Transverse colon (tissue), 4 donors: Measurements from ENCODE around the gene KCNJ14. TPM values are rescaled to one million over a fixed set of nuclear protein-coding genes. Genes with fewer than 3 reads are reported as not detected.

Experiments used
- DNase-seq: peaks from one replicate; pipeline ENCODE4 v3.0.0-alpha.2; 2019
- H3K27ac ChIP-seq, 4 donors: fragments of 200-600 bp; sonication (generic); 2 replicates each; pipeline ENCODE4 v1.5.1; 2016 to 2018; ENCODE audit warnings: inconsistent platforms in 4 of 4
- H3K27me3 ChIP-seq: fragments of 200-600 bp; sonication (generic); 2 replicates; pipeline ENCODE4 v1.5.1; 2017; ENCODE audit warnings: inconsistent platforms
- H3K36me3 ChIP-seq, 4 donors: fragments of 200-600 bp; sonication (generic); 2 replicates each; pipeline ENCODE4 v1.5.1; 2017 to 2019; ENCODE audit warnings: inconsistent platforms in 4 of 4
- H3K4me1 ChIP-seq, 4 donors: fragments of 200-600 bp; sonication (generic); 2 replicates each; pipeline ENCODE4 v1.5.1; 2017 to 2020; ENCODE audit warnings: inconsistent platforms in 4 of 4
- H3K4me3 ChIP-seq, 4 donors: fragments of 200-600 bp; sonication (generic); 1 replicate in 1 of 4; 2 replicates in 3 of 4; pipeline versions ENCODE4 v1.5.1 to v1.6.1; 2017 to 2019; ENCODE audit warnings: inconsistent platforms in 4 of 4
- H3K9me3 ChIP-seq, 2 donors: fragments of 200-600 bp; sonication (generic); 2 replicates each; pipeline ENCODE4 v1.5.1; 2017 to 2019; ENCODE audit warnings: inconsistent platforms in 2 of 2
- EP300 ChIP-seq: sonication (generic); formaldehyde crosslinking; IDR thresholded peaks from one replicate; pipeline ENCODE4 v1.6.1; 2017; ENCODE audit warnings: antibody characterized with exemption, low read depth
- POLR2A ChIP-seq: fragments of 450-650 bp; IDR thresholded peaks from one replicate; pipeline ENCODE4 v1.6.1; 2016; ENCODE audit warnings: antibody characterized with exemption, mild to moderate bottlenecking, moderate library complexity
- POLR2AphosphoS5 ChIP-seq, 3 donors: sonication (generic); formaldehyde crosslinking; IDR thresholded peaks; one replicate each; pipeline ENCODE4 v1.6.1; 2016; ENCODE audit warnings: antibody characterized with exemption in 3 of 3
- WGBS, 2 donors: methylation state at CpG; one replicate each; pipeline ENCODE4 v1.1.5; 2018; ENCODE audit warnings: low coverage in 1 of 2; 5-methylcytosine and 5-hydroxymethylcytosine counted together
- in situ Hi-C, 4 donors: fragments of 200-750 bp; cut with MboI; loops; one replicate each; pipeline versions ENCODE4 v1.15.0 to v1.15.1; 2017; ENCODE audit warnings: low sequenced_read_pairs in 3 of 4, low pct_ligation_motif_present in 1 of 4, low pct_unique_long_range_greater_than_20kb in 1 of 4
- intact Hi-C: fragments of 100-400 bp; cut with DNase I; formaldehyde crosslinking; loops from one replicate; pipeline ENCODE4 v1.15.1; 2023; ENCODE audit warnings: low total_unique reads
- total RNA-seq, 4 donors: library from RNA; depleted of rRNA; stranded (reverse); fragments of >200 nt; gene quantifications; one replicate each; pipeline ENCODE4 v1.1.0, GENCODE V29; 2016
- TF ChIP-seq, protein P1 (sequence below), 5 experiments: fragments of 200-600 bp in 3 of 5; fragments of 450-650 bp in 2 of 5; sonication (generic) in 3 of 5; IDR thresholded peaks; 1 replicate in 2 of 5; 2 replicates in 3 of 5; pipeline ENCODE4 v1.5.1; 2016 to 2017; ENCODE audit warnings: antibody characterized with exemption in 5 of 5, inconsistent platforms in 3 of 5, mild to moderate bottlenecking in 2 of 5, moderate library complexity in 1 of 5

KCNJ14 gene
- under 1 TPM in 2 of 4 donors, not detected in 2; 0.41 to 0.64 TPM for total RNA-seq

DNA sequence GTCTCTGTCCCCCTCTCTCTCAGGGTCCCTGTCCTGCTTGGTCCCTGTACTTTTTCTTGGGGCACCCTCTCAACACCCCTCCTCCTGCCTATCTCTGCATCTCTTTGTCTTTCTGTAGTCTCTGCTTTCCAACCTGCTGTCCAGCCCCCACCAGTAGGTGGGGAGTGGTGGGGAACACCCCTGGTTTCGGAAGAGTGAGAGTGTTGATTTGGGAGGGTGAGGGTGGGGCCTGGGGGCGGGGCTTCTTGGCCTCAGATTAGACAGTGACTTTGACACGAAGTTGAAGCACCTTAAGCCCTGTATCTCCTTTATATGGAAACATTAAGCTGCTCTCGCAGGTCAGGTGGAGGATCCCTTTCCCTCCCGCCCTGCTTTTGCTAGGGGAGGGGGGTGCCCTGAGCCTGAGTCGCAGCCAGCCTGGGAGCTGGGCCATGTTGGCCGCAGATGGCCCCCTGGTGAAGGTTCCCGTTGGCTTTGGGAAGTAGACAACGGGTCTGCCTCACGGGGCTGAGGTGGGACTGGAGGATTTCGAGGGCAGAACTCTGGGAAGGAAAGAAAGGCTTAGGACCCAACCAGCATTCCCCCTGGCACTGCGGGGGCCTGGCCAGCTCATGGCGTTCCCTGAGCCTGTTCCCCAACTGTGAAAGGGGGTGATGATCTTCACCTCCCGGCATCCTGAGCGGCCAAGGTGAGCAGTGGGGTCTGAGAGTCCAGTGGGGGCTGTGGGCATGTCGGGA lies at the start of gene KCNJ14:
Gene KCNJ14 (plus strand): TSS at position 404 of the 737 bp plus-strand sequence. CDS start 6,151 bp downstream, outside the sequence.
- Histone ChIP-seq H3K4me1 (no peaks in the 10 kb centered on the region), H3K27ac (no peak within 1 kb of the TSS), H3K4me3 (no peak within 1 kb of the TSS), H3K9me3 (no peaks in the 10 kb centered on the region), H3K27me3 (no peaks in the 10 kb centered on the region), H3K36me3 (peaks cover 0 to 28% (median 13%) of the 10 kb centered on the region in 4 donors)
- intact Hi-C loops = no loop called here
- TF ChIP-seq POLR2A = no peak
- no peak for TF ChIP-seq EP300
- TF ChIP-seq POLR2AphosphoS5 (IDR thresholded peaks at IDR 0.05) = no peak
- TF ChIP-seq, protein P1, sequence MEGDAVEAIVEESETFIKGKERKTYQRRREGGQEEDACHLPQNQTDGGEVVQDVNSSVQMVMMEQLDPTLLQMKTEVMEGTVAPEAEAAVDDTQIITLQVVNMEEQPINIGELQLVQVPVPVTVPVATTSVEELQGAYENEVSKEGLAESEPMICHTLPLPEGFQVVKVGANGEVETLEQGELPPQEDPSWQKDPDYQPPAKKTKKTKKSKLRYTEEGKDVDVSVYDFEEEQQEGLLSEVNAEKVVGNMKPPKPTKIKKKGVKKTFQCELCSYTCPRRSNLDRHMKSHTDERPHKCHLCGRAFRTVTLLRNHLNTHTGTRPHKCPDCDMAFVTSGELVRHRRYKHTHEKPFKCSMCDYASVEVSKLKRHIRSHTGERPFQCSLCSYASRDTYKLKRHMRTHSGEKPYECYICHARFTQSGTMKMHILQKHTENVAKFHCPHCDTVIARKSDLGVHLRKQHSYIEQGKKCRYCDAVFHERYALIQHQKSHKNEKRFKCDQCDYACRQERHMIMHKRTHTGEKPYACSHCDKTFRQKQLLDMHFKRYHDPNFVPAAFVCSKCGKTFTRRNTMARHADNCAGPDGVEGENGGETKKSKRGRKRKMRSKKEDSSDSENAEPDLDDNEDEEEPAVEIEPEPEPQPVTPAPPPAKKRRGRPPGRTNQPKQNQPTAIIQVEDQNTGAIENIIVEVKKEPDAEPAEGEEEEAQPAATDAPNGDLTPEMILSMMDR (IDR thresholded peaks at IDR 0.05) = no peak
- WGBS, 2 donors = 85% methylated on average over 16 of the region's 16 CpGs; no CpG with 5 or more reads in 1 of the 2 donors
- no peak for DNase-seq
- in situ Hi-C loops = no loop called here

DNA sequence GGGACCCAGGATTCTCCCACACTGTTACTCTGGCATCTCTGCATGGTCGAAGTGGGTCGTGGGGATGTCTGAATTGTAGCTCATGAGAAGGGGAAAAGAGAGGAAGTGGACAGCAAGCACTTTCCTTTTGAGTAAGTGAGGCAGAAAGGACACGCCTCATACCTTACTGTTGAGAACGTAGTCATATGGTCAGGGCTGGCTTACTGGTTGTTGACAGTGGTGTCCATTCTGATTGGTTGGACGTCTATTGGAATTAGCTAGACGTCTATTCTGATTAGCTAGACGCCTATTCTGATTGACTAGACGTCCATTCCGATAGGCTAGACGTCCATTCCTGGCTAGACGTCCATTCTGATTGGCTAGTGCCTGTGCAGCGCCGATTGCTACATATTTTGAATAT lies 49.5 kb upstream of the KCNJ14 start:
- DNase-seq = no peak
- Histone ChIP-seq H3K4me1 (no peaks in the 10 kb centered on the region), H3K27me3 (peaks cover 19% of the 10 kb centered on the region), H3K4me3 (no peak overlapping the region), H3K36me3 (no peaks in the 10 kb centered on the region), H3K27ac (no peak overlapping the region), H3K9me3 (no peaks in the 10 kb centered on the region)
- in situ Hi-C loops = no loop called here
- no peak for TF ChIP-seq POLR2AphosphoS5 (IDR thresholded peaks at IDR 0.05)
- TF ChIP-seq, protein P1 (IDR thresholded peaks at IDR 0.05) = no peak
- TF ChIP-seq POLR2A = no peak
- no peak for TF ChIP-seq EP300
- 77% methylated on average over 13 of the region's 13 CpGs; no CpG with 5 or more reads in 1 of the 2 donors for WGBS, 2 donors
- intact Hi-C loops = loop anchor here (5.0 kb wide), 1 partner anchor 584 kb away; the partner anchor contains the start of gene CRX

DNA sequence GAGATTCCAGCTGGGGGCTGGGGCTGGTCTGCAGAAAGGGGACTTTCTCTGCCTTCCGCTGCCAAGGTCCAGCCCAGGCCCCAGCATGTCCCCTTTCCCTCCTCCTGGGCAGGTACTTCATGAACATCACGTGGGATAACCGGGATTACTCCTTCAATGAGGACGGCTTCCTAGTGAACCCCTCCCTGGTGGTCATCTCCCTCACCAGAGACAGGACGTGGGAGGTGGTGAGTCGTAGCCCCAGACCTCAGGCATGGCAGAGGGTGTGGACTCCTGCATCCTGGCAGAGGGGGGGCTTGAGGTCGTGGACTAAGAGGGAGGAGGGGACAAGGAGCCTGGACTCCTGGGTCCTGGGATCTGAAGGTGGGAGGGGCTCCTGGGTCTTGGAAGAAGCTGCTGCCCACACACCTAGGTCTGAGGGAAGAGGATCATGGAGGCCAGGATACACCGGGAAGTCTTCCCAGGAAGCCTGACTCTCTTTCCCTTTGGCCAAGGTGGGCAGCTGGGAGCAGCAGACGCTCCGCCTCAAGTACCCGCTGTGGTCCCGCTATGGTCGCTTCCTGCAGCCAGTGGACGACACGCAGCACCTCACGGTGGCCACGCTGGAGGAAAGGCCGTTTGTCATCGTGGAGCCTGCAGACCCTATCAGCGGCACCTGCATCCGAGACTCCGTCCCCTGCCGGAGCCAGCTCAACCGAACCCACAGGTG lies 41.3 kb upstream of the KCNJ14 start:
- Histone ChIP-seq H3K36me3 (no peaks in the 10 kb centered on the region), H3K27ac (no peak overlapping the region), H3K9me3 (no peaks in the 10 kb centered on the region), H3K4me1 (peaks cover 0 to 14% (median 5%) of the 10 kb centered on the region in 4 donors), H3K4me3 (no peak overlapping the region), H3K27me3 (peaks cover 30% of the 10 kb centered on the region)
- intact Hi-C loops = no loop called here
- in situ Hi-C loops = no loop called here
- no peak for DNase-seq
- WGBS, 2 donors = 51% methylated on average over 13 of the region's 24 CpGs; no CpG with 5 or more reads in 1 of the 2 donors
- TF ChIP-seq, protein P1 (IDR thresholded peaks at IDR 0.05) = no peak
- no peak for TF ChIP-seq POLR2A
- no peak for TF ChIP-seq POLR2AphosphoS5 (IDR thresholded peaks at IDR 0.05)
- TF ChIP-seq EP300 = no peak

GRCh38 chr19:48415395-48415794 lies 40.0 kb upstream of the KCNJ14 start:
- H3K27me3 ChIP-seq = peaks cover 30% of the 10 kb centered on the region
- H3K4me1 ChIP-seq = peaks cover 0 to 14% (median 5%) of the 10 kb centered on the region in 4 donors
- peak; percentile 92 for DNase-seq
- 12% methylated on average over 13 of the region's 14 CpGs; no CpG with 5 or more reads in 1 of the 2 donors for WGBS, 2 donors
- intact Hi-C loops (no loop called here), in situ Hi-C loops (no loop called here)
- TF ChIP-seq POLR2AphosphoS5 (IDR thresholded peaks at IDR 0.05) = no peak
- TF ChIP-seq EP300 = no peak
- TF ChIP-seq POLR2A = no peak
- H3K36me3 ChIP-seq = no peaks in the 10 kb centered on the region
- peak overlapping the region in 2 of 4 donors; percentile 15 to 25 for H3K4me3 ChIP-seq
- H3K9me3 ChIP-seq = no peaks in the 10 kb centered on the region
- H3K27ac ChIP-seq = no peak overlapping the region
